Keratinocyte (primary cell): ENCODE data around the gene SPTLC3. TPM values are rescaled to one million over a fixed set of nuclear protein-coding genes. Genes with fewer than 3 reads are reported as not detected.

Source experiments
- DNase-seq: peaks from one replicate; pipeline ENCODE4 v3.0.0-alpha.2; 2011; ENCODE audit warnings: low read depth, missing footprints, low spot score
- FAIRE-seq: peaks from 2 replicates; lab custom pipeline; 2011; peaks lifted over from hg19 to GRCh38; lab: Jason Lieb, UNC
- H2AFZ ChIP-seq: 2 replicates; pipeline ENCODE4 v1.6.0; 2012; ENCODE audit warnings: low read length, control low read depth, inconsistent platforms; ENCODE audit not compliant: control insufficient read depth
- H3K27ac ChIP-seq: 2 replicates; pipeline ENCODE4 v1.5.1; 2011; ENCODE audit warnings: low read length; ENCODE audit not compliant: control insufficient read depth, insufficient read depth
- H3K27me3 ChIP-seq: 3 replicates; pipeline ENCODE4 v1.6.0; 2011; ENCODE audit warnings: low read length; ENCODE audit not compliant: control insufficient read depth, insufficient read depth; ENCODE audit errors: extremely low read depth
- H3K36me3 ChIP-seq, 2 experiments: 2 replicates in 1 of 2; 3 replicates in 1 of 2; pipeline ENCODE4 v1.5.1; 2011; ENCODE audit warnings: low read length in 2 of 2, mild to moderate bottlenecking in 1 of 2; ENCODE audit not compliant: control insufficient read depth in 2 of 2, insufficient read depth in 2 of 2; ENCODE audit errors: extremely low read depth in 1 of 2
- H3K4me1 ChIP-seq: 3 replicates; pipeline ENCODE4 v1.5.1; 2011; ENCODE audit warnings: low read length; ENCODE audit not compliant: control insufficient read depth, insufficient read depth; ENCODE audit errors: extremely low read depth
- H3K4me2 ChIP-seq: 3 replicates; pipeline ENCODE4 v1.6.0; 2011; ENCODE audit warnings: low read depth, low read length; ENCODE audit not compliant: control insufficient read depth, insufficient read depth; ENCODE audit errors: extremely low read depth
- H3K4me3 ChIP-seq, 3 experiments: fragments of 200-600 bp in 1 of 3; sonication (generic) in 1 of 3; 2 replicates in 2 of 3; 3 replicates in 1 of 3; pipeline ENCODE4 v1.5.1; 2011 to 2016; ENCODE audit warnings: low read length in 3 of 3, mild to moderate bottlenecking in 3 of 3, control low read depth in 2 of 3, inconsistent platforms in 1 of 3, low read depth in 1 of 3, mixed read lengths in 1 of 3, mixed run types in 1 of 3, moderate library complexity in 1 of 3; ENCODE audit not compliant: control insufficient read depth in 2 of 3, insufficient read depth in 2 of 3; ENCODE audit errors: extremely low read depth in 1 of 3
- H3K79me2 ChIP-seq: 2 replicates; pipeline ENCODE4 v1.6.0; 2012; ENCODE audit warnings: low read length; ENCODE audit not compliant: control insufficient read depth, insufficient read depth
- H3K9ac ChIP-seq: 3 replicates; pipeline ENCODE4 v1.6.0; 2011; ENCODE audit warnings: low read length; ENCODE audit not compliant: control insufficient read depth, insufficient read depth; ENCODE audit errors: extremely low read depth
- H3K9me1 ChIP-seq: 3 replicates; pipeline ENCODE4 v1.6.0; 2011; ENCODE audit warnings: low read length; ENCODE audit not compliant: control insufficient read depth, insufficient read depth; ENCODE audit errors: extremely low read depth
- H3K9me3 ChIP-seq: 2 replicates; pipeline ENCODE4 v1.5.1; 2012; ENCODE audit warnings: low read depth, low read length; ENCODE audit not compliant: control insufficient read depth
- H4K20me1 ChIP-seq: 3 replicates; pipeline ENCODE4 v1.6.0; 2011; ENCODE audit warnings: low read length; ENCODE audit not compliant: control insufficient read depth, insufficient read depth; ENCODE audit errors: extremely low read depth
- CTCF ChIP-seq, 3 experiments: IDR thresholded peaks in 1 of 3; conservative IDR thresholded peaks in 1 of 3; optimal IDR thresholded peaks in 1 of 3; 2 replicates in 2 of 3; 3 replicates in 1 of 3; pipeline versions ENCODE3 to v1.5.1; 2011; ENCODE audit warnings: low read length in 3 of 3, mild to moderate bottlenecking in 3 of 3, moderate library complexity in 2 of 3, control low read depth in 1 of 3, inconsistent platforms in 1 of 3; ENCODE audit not compliant: insufficient read depth in 2 of 3; ENCODE audit errors: extremely low read depth in 1 of 3
- EZH2 ChIP-seq: IDR thresholded peaks from one replicate; pipeline ENCODE4 v1.6.1; 2012; ENCODE audit warnings: inconsistent platforms, mild to moderate bottlenecking, low read length, moderate library complexity
- dilution Hi-C: fragments of 300-500 bp; cut with MboI; formaldehyde crosslinking; loops from one replicate; pipeline ENCODE4 v1.7.0; 2020; ENCODE audit warnings: low sequenced_read_pairs; ENCODE audit not compliant: extremely low pct_ligation_motif_present
- polyA plus RNA-seq, 5 experiments: library from polyadenylated mRNA; depleted of rRNA in 3 of 5; stranded (reverse) in 3 of 5; stranded (forward) in 1 of 5; unstranded in 1 of 5; fragments of >200 nt; gene quantifications; 1 replicate in 1 of 5; 2 replicates in 3 of 5; 3 replicates in 1 of 5; pipeline versions ENCODE4 v1.2.1 to v1.2.3, GENCODE V29; 2011 to 2012; ENCODE audit warnings: missing spikeins in 2 of 5, low read depth in 1 of 5, low replicate concordance in 1 of 5

Gene SPTLC3
- polyA plus RNA-seq, 1 donor (not counting 4 experiments of a cell fraction or from before 2014, with no cell fraction given), result 11.4 TPM

DNA sequence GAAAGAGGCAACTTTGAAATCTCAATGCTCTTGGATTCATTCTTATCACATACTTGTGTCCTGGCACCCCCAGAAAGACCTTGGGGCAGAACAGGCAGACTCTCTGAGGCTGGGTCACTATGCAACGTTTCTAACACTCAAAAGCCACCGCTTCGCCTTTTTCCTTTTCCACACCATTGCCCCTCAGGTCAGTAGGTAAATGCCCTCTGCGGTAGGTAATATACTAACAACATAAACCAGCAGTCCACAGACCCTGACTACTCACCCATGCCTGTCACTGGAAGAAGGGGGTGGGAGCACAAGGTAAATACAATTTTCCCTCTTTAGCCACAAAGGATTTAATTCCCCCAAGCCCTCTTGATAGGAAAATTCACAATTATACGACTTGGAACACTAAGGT lies 6.5 kb upstream of the SPTLC3 start:
- no peaks in the 10 kb centered on the region for H3K27me3 ChIP-seq
- H4K20me1 ChIP-seq, result no peaks in the 10 kb centered on the region
- no peaks in the 10 kb centered on the region for H3K36me3 ChIP-seq
- no peak overlapping the region for H2AFZ ChIP-seq
- no peak overlapping the region for H3K9ac ChIP-seq
- dilution Hi-C loops, result no loop called here
- no peak for TF ChIP-seq EZH2
- no peak for TF ChIP-seq CTCF (optimal IDR thresholded peaks at IDR 0.05 in 1 of 3, IDR thresholded peaks at IDR 0.05 in 1 of 3, conservative IDR thresholded peaks at IDR 0.05 in 1 of 3; ENCODE audit: extremely low read depth in 1 of 3, insufficient read depth in 2 of 3, low read length in 3 of 3)
- H3K4me2 ChIP-seq, result no peak overlapping the region
- DNase-seq (no peak), FAIRE-seq (no peak)
- H3K79me2 ChIP-seq, result no peaks in the 10 kb centered on the region
- H3K9me1 ChIP-seq, result no peaks in the 10 kb centered on the region
- no peak overlapping the region for H3K27ac ChIP-seq
- H3K4me3 ChIP-seq, result no peak overlapping the region
- H3K4me1 ChIP-seq, result peaks cover 7% of the 10 kb centered on the region
- H3K9me3 ChIP-seq, result no peaks in the 10 kb centered on the region

- no peak for TF ChIP-seq EZH2
- TF ChIP-seq CTCF (optimal IDR thresholded peaks at IDR 0.05 in 1 of 3, IDR thresholded peaks at IDR 0.05 in 1 of 3, conservative IDR thresholded peaks at IDR 0.05 in 1 of 3; ENCODE audit: extremely low read depth in 1 of 3, insufficient read depth in 2 of 3, low read length in 3 of 3), result no peak
- Histone ChIP-seq H3K79me2 (no peaks in the 10 kb centered on the region), H3K9me3 (no peaks in the 10 kb centered on the region), H2AFZ (peak overlapping the region; percentile 9), H3K9ac (no peak overlapping the region), H3K4me2 (peak overlapping the region; percentile 44), H4K20me1 (no peaks in the 10 kb centered on the region), H3K36me3 (no peaks in the 10 kb centered on the region), H3K27me3 (no peaks in the 10 kb centered on the region), H3K27ac (no peak overlapping the region), H3K9me1 (no peaks in the 10 kb centered on the region), H3K4me3 (no peak overlapping the region), H3K4me1 (peaks cover 25% of the 10 kb centered on the region)
- no peak for DNase-seq
- FAIRE-seq, result peak; percentile 82
- dilution Hi-C loops, result no loop called here
Measured at GRCh38 chr20:13006825-13007224, 1.9 kb upstream of the SPTLC3 start.
